Stimulated activated CD4-positive, alpha-beta T cell treated with anti-CD3 and anti-CD28 coated beads, Interleukin-12 subunit alpha, Interleukin-12 subunit beta, amount 100 ng/mL, for 24 hours (primary cell): ENCODE results near the gene SAMD4A.

Source experiments
- DNase-seq, 2 experiments: peaks; one replicate each; pipeline ENCODE4 v3.0.0-alpha.2; 2020; ENCODE audit warnings: low read depth in 2 of 2

SAMD4A gene

GRCh38 chr14:54629183-54629582, 62.3 kb downstream of the SAMD4A start:
- DNase-seq, result no peak

- no peak for DNase-seq
Observed at GRCh38 chr14:54629635-54630360, 62.9 kb downstream of the SAMD4A start.

GRCh38 chr14:54631016-54631415, 64.1 kb downstream of the SAMD4A start:
- no peak for DNase-seq

- no peak for DNase-seq
Observed at GRCh38 chr14:54632452-54632851, 65.5 kb downstream of the SAMD4A start.

- DNase-seq, result no peak
Observed at GRCh38 chr14:54633076-54633475, 66.1 kb downstream of the SAMD4A start.

GRCh38 chr14:54637270-54638134, 70.6 kb downstream of the SAMD4A start:
- no peak for DNase-seq

- no peak for DNase-seq
Observed at GRCh38 chr14:54638135-54638446, 71.2 kb downstream of the SAMD4A start.

- DNase-seq, result no peak
Observed at GRCh38 chr14:54639611-54640010, 72.7 kb downstream of the SAMD4A start.

- DNase-seq, result no peak
Observed at GRCh38 chr14:54640506-54640905, 73.6 kb downstream of the SAMD4A start.

GRCh38 chr14:54642121-54642520, 75.2 kb downstream of the SAMD4A start:
- DNase-seq, result no peak

- DNase-seq, result no peak
Observed at GRCh38 chr14:54642801-54643695, 76.1 kb downstream of the SAMD4A start.

GRCh38 chr14:54643696-54644176, 76.8 kb downstream of the SAMD4A start:
- no peak for DNase-seq

- no peak for DNase-seq
Observed at GRCh38 chr14:54645639-54646038, 78.7 kb downstream of the SAMD4A start.

- DNase-seq, result no peak
Observed at GRCh38 chr14:54646626-54647025, 79.7 kb downstream of the SAMD4A start.

- no peak for DNase-seq
Observed at GRCh38 chr14:54647378-54647777, 80.5 kb downstream of the SAMD4A start.

- no peak for DNase-seq
Observed at GRCh38 chr14:54649056-54649455, 82.1 kb downstream of the SAMD4A start.

GRCh38 chr14:54650331-54650958, 83.5 kb downstream of the SAMD4A start:
- DNase-seq, result no peak

- no peak for DNase-seq
Observed at GRCh38 chr14:54650959-54651351, 84.0 kb downstream of the SAMD4A start.

- no peak for DNase-seq
Observed at GRCh38 chr14:54651649-54652048, 84.7 kb downstream of the SAMD4A start.

- DNase-seq, result no peak
Observed at GRCh38 chr14:54652188-54652587, 85.3 kb downstream of the SAMD4A start.

GRCh38 chr14:54652605-54653052, 85.7 kb downstream of the SAMD4A start:
- DNase-seq, result no peak
